HL-60/S4 treated with retinoic acid at 250 ng/mL for 4 days and 3 days (cell line): ENCODE results near the gene TSPEAR.
"Not testable (repeated sequence)": the region's sequence is repeated elsewhere in the genome, so short reads cannot be mapped to it uniquely, and the experiment has no call there.

ENCODE experiments used
- in situ Hi-C: fragments of 300-500 bp; cut with MboI; formaldehyde crosslinking; loops from 2 replicates; pipeline ENCODE4 v1.7.0; 2022; ENCODE audit warnings: low sequenced_read_pairs

TSPEAR gene

GRCh38 chr21:44612669-44613229 lies 98.6 kb downstream of the TSPEAR start:
- in situ Hi-C loops = no loop called here

GRCh38 chr21:44612029-44612486 lies 99.3 kb downstream of the TSPEAR start, which contains the start of gene KRTAP10-8:
Gene KRTAP10-8 (plus strand): TSS chr21:44612079. CDS start chr21:44612101, 22 bp downstream.
- in situ Hi-C loops = no loop called here

- in situ Hi-C loops = no loop called here
Measured at GRCh38 chr21:44611551-44611950, 99.8 kb downstream of the TSPEAR start.

GRCh38 chr21:44610157-44610843 lies 101.1 kb downstream of the TSPEAR start:
- in situ Hi-C loops = not testable (repeated sequence)

- in situ Hi-C loops = no loop called here
Measured at GRCh38 chr21:44609193-44609592, 102.2 kb downstream of the TSPEAR start.

GRCh38 chr21:44606495-44606894 lies 104.9 kb downstream of the TSPEAR start:
- in situ Hi-C loops = no loop called here

GRCh38 chr21:44603911-44604310 lies 107.5 kb downstream of the TSPEAR start:
- in situ Hi-C loops = no loop called here

- in situ Hi-C loops = no loop called here
Measured at GRCh38 chr21:44603109-44603875, 108.1 kb downstream of the TSPEAR start.

GRCh38 chr21:44602463-44602850 lies 108.9 kb downstream of the TSPEAR start:
- in situ Hi-C loops = no loop called here

- in situ Hi-C loops = no loop called here
Measured at GRCh38 chr21:44601596-44602462, 109.5 kb downstream of the TSPEAR start.

- in situ Hi-C loops = not testable (repeated sequence)
Measured at GRCh38 chr21:44601091-44601490, 110.3 kb downstream of the TSPEAR start.

GRCh38 chr21:44600118-44600978 lies 111.0 kb downstream of the TSPEAR start, which contains the start of gene KRTAP10-7:
Gene KRTAP10-7 (plus strand): TSS chr21:44600597. CDS start chr21:44600622, 25 bp downstream.
- in situ Hi-C loops = not testable (repeated sequence)

GRCh38 chr21:44599264-44600029 lies 111.9 kb downstream of the TSPEAR start:
- in situ Hi-C loops = no loop called here

GRCh38 chr21:44598061-44598460 lies 113.3 kb downstream of the TSPEAR start:
- in situ Hi-C loops = no loop called here

GRCh38 chr21:44596068-44596725 lies 115.2 kb downstream of the TSPEAR start:
- in situ Hi-C loops = no loop called here

GRCh38 chr21:44595524-44595923 lies 115.8 kb downstream of the TSPEAR start:
- in situ Hi-C loops = no loop called here

- in situ Hi-C loops = no loop called here
Measured at GRCh38 chr21:44594406-44594916, 116.9 kb downstream of the TSPEAR start.
